H54 (cell line): ENCODE results near the gene LRRC14B.

Source experiments
- DNase-seq: peaks from one replicate; pipeline ENCODE4 v3.0.0; 2011; ENCODE audit warnings: low spot score, mixed read lengths; ENCODE audit not compliant: insufficient read length
- FAIRE-seq: peaks from 3 replicates; lab custom pipeline; 2011; peaks lifted over from hg19 to GRCh38; lab: Jason Lieb, UNC
- POLR2A ChIP-seq: IDR thresholded peaks from 2 replicates; pipeline ENCODE4 v1.6.1; 2011; ENCODE audit warnings: low read depth, mild to moderate bottlenecking, low read length

The LRRC14B gene

DNA sequence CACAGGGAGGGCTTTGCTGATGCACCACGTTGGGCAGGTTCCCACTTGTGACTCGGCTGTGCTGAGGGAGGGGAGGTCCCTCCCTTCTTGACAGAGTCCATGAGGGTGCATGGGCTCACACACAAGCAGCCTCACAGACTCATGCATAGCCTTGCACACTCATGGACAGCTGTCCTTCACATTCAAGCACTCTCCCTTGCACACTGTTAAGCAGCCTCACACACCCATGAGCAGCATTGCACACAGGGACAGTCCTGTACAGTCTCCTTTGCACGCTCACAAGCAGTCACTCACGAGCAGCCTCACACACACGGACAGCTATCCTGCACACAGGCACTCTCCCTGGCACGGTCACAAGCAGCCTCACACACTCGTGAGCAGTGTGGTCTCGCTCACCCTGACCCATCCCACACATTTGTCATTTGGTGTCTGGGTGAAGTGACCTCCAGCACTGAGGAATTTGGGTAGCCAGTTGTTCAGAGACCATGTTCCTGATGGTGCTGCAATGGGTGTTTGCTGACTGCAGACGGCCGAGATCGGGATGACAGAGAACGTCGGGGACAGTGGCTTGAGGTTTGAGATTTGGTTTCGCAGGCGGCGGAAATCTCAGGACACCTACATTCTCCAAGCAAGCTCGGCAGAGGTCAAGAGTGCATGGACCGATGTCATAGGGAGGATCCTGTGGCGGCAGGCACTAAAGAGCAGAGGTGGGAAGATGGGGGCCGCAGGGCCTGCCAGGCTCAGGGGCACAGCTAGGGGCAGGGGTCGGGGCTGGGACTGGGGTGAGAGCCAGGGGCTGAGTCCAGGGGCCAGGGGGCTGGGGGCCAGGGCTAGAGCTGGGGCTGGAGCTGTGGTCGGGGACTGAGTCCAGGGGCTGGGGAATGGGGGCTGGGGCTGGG, 17.7 kb upstream of the LRRC14B start:
- DNase-seq (no peak), FAIRE-seq (no peak)
- TF ChIP-seq POLR2A = no peak

DNA sequence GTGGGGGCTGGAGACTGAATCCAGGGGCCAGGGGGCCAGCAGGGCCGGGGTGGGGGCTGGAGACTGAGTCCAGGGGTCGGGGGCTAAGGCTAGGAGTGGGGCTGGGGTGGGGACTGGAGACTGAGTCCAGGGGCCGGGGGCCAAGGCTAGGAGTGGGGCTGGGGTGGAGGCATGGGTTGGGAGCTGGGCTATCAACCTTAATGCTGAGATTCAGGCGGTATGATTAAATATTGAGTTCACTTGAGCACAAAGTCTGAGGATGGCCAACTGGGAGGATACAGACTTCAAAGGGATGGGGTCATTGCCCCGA, 17.0 kb upstream of the LRRC14B start:
- FAIRE-seq (no peak), DNase-seq (no peak)
- TF ChIP-seq POLR2A = no peak

DNA sequence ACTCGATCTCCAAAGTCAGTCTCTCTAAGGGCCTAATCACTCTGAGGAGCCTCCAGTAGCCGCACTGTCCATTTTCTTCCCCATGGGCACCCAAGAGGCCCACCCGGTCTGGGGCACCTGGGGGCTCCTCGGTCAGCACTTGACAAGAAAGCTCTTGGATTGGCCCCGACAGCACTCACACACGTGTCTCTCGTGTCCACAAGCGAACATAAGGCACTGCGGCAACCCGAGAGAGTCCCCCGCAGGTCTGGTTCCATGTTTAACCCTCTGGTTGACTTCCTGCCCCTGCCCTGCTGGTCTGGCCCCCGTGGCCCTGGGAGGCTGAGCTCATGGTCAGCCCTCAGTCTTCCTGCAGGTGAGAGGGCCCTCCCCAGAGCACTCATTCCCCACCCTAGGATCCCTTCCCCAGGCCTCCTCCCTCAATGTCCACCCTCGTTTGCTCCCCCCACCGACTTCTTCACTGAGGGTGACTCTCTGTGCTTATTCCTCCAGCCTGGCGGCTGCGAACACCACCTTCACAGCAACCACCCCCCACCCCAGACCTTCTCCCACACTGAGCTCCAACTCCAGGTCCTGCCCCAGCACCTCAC, 16.3 kb upstream of the LRRC14B start:
- DNase-seq (no peak), FAIRE-seq (no peak)
- TF ChIP-seq POLR2A = no peak

DNA sequence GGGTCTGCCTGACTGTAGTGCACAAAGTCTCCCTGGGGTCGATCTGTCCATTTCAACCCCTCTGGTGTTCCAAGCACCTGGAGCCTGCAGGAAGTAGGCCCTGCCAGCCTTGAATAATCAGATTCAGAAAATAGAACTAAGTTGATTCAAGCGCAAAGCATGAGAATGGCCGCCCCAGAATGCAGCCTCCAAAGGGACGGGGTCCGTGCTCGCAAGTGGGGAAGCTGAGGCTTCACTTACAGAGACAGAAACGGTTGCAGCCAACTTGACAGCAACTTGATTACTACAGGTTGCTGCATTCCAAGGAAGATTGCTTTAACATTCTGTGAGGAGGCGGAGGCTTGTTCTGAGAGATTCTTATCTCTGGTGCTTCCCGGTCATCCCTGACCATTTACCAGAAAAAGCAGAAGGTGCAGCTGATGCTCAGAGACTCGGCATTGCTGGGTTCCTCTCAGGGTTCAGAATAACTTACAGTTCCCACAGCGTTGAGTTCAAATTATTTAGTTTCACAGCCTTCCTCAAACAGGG, 14.9 kb upstream of the LRRC14B start:
- DNase-seq (no peak), FAIRE-seq (no peak)
- no peak for TF ChIP-seq POLR2A

DNA sequence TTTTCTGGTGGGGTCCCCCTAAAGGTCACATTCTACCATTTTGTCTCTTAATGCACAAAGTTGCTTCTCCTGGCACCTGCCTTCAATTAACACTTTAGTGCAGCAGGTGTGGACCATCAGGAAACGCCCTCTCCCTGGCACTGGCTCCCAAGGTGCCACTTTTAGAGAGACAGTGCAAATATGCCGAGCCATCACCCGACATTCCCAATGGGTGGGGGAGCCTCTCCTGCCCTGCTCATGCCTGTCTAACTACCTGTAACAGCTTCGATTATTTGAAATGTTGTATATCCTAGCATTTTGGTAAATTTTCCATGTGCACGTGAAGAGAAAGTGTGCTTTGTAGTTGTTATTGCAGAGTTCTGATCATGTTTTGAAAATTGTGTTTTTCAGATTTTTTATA, 13.2 kb upstream of the LRRC14B start:
- FAIRE-seq (no peak), DNase-seq (no peak)
- TF ChIP-seq POLR2A = no peak

DNA sequence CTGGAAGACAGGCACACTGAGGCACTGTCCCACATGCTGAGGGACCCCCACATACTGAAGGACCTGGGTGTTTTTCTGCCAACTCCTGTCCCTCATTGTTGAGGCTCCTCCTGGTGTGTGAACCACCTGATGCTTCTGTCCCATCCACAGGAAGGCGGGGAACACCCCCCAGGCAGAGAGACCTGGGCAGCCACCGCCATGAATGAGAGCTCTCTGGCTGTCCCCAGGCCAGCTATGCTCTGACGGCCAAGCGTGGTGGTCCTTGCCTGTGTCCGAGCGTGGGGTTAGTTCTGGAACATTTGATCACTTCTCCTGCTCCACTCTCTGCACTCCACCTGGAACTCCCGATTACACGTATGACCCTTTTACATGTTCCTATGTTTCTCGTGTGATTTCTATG, 11.9 kb upstream of the LRRC14B start:
- no peak for FAIRE-seq
- TF ChIP-seq POLR2A = no peak
- no peak for DNase-seq

DNA sequence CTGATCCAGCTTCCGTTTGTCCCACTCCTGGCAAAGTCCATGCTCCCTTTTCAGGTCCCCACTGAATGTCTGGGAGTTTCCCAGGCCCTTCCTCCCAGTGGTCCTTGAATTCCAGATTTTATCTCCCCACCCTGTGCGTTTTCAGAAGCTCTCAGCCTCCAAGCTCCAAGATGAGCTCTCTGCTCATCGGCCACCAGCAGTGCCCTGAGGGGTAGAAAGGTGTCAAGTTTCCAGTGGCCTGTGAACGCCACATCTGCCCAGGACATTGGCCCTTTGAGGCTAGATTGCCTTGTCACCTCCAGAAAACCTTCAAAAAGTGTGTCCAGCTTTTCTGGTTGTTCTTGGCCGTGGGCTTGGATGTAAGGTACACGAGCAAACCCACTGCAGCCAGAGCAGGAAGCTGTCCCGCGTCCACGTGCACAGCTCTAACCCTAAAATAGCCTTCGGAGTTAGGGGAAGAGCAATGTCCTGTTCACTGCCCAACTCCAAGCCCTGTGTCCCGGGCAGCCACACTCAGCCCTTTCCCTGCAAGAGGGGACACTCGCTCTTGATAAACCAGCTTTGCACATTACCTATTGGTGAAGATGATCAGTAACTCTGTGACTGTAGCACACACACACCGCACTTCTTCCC, 10.9 kb upstream of the LRRC14B start:
- DNase-seq (no peak), FAIRE-seq (no peak)

DNA sequence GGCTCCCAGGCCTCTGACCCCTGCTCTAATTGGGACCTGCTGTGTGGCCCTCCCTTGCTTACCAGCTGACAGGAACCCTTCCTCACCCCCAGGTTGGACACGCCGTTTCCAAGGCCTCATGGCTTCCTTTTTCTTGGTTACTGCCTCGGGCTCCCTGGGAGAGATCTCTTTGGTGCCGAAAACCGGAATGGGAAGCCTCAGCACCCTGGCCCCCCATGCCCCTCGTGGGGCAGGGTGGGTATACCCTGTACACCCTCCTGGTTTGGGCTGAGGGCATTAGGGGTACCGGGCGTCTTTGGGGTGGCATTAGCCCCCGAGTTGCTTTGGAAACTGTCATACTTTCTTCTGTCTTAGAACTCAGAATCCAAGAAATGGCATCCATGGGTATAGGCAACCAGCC, 10.1 kb upstream of the LRRC14B start:
- FAIRE-seq = no peak

More for the DNA sequence above, 10.9 kb upstream of the LRRC14B start:
- no peak for TF ChIP-seq POLR2A

DNA sequence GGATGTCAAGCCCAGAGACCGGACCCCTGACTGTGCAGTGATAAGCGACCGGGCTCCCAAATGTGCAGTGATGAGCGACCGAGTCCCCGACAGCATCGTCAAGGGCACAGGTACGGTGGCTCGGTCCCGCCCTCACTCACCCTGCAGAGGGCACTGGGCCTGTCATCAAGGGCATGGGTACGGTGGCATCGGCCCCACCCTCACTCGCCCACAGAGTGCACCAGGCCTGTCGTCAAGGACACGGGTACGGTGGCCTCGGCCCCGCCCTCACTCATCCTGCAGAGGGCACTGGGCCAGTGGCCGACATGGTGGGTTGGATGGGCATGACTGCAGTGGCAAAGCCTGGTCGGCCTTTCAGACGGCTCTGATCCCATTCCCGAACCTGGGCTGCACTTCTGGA, 9.7 kb upstream of the LRRC14B start:
- no peak for DNase-seq
- no peak for TF ChIP-seq POLR2A
- no peak for FAIRE-seq

More for the DNA sequence above, 10.1 kb upstream of the LRRC14B start:
- TF ChIP-seq POLR2A = no peak
- DNase-seq = no peak

DNA sequence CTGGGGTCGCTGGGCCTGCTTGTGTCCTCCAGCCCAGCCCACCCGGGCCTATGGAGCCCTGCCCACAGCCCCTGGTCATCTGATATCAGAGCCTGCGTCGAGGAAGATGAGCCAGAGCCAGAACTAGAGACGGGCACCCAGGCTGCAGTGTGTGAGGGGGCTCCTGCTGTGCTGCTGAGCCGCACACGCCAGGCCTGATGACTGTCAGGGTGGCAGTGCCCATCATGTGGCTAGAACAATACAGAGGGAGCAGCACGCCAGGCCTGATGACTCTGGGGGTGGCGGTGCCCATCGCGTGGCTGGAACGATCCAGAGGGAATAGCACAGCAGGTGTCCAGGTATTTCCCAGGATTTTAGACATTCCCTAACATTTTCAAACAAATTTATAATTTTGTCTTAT, 9.2 kb upstream of the LRRC14B start:
- DNase-seq (no peak), FAIRE-seq (no peak)
- TF ChIP-seq POLR2A = no peak

DNA sequence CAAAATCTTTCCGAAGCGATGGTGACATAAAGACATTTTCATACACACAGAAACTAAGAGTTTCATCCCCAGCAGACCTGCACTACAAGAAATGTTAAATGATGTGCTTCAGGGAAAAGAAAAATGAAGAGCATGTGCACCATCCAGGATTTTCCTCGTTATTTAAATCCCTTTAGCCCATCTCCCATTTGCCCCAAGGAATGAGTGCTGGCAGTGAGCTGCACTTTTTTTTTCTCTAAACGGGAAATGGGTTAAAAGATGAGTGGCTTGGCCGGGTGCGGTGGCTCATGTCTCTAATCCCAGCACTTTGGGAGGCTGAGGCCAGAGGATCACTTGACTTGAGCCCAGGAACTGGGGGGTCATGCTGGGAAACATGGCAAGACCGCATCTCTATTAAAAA, 6.8 kb upstream of the LRRC14B start:
- FAIRE-seq = no peak
- no peak for TF ChIP-seq POLR2A
- no peak for DNase-seq

DNA sequence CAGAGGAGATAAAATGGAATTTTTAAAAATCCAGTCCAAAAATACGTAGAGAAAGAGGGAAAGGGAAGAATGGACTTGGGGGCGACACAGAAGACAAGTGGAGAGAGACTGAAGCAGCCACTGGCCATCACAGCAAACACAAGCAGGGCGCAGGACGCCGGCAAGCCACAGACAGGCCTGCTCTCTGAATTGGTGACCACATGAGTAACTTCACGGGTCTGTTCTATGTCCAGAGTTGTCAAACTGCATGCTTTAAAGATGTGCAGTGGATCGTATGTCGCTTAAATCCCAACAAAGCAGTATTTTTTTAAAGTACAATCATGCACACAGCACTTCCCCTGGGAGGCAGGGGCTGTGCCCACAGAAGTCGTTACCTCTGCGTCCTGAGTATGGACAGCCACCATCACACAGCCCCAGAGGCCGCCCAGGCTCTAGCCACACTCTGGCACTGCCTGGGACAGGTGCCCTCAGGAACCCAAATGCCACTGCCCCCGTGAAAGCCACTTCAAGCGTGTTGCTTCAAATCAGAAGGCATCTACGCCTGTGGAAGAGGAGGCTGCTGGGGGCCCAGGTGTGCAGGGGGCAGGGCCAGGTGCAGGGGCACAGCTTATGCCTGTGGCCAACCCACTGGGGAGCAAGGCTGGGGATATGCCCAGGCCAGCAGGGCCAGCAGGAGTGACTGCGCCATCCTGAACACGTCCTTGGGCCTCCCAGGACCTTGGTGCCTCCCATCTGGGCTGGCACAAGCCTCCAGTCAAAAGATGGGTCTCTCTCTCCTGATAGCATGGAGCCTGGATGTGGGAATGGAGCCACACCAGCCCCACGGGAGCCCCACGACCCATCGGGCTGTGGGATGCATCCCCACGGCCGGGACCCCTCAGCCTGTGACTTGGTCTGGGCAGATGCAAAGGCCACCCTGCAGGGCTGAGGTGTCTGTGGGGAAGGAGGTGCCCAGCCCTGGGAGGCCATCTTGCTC, 5.9 kb upstream of the LRRC14B start:
- no peak for TF ChIP-seq POLR2A
- DNase-seq (no peak), FAIRE-seq (no peak)

DNA sequence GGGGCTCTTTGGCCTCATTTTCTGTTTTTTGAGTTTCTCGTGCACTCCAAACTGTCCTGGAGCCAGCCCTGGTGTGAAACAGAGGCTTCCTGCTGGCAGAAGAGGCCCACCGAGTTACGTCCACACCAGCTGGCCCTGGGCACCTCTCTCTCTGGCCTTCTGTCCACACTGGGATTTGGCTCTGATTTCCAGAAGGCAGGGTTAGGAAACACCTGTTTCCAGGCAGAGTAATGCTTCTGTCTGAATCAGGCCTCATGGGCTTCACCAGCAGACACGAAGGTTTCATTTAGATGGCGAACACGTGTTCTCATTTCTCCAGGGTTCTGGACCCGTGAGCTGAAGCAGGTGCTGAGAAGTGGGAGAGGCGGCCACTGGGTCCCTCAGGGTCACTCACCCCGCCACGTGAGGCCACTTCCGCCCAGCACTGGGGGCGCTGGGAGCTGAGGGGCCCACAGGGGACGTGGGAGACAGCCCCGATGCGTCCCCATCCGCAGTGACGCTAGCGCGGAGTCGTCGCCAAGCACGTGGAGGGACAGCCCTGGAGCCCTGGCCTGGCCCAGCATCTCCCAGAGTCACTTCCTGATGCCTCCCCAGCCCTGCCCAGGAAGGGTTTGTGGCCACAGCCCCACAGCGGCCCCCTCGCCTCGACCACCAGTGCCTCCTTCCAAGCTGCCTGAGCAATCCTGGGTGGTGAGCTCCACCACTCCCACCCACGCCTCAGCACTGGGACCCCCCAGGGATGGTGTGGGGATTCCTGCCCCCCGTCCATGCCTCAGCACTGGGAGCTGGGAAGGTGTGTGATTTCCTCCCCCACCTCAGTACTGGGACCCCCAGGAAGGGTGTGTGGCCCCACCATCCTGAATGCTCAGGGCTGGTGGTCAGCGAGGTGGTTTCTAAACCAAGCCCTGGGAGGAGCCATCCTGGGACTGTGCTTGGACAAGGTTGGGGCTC, 4.9 kb upstream of the LRRC14B start:
- DNase-seq = no peak
- no peak for TF ChIP-seq POLR2A
- FAIRE-seq = no peak
